Lung (tissue), 12 donors: ENCODE results near the gene PTPRN2. TPM values are rescaled to one million over a fixed set of nuclear protein-coding genes. Genes with fewer than 3 reads are reported as not detected.
"Not testable (repeated sequence)": the region's sequence is repeated elsewhere in the genome, so short reads cannot be mapped to it uniquely, and the experiment has no call there.

ENCODE experiments used
- ATAC-seq: fragments of 200-7000 bp; cut with Tn5 transposase; one replicate; pipeline ENCODE4 v1.9.1; 2020; ENCODE audit warnings: moderate number of reproducible peaks; ENCODE audit not compliant: insufficient read depth, low FRiP score
- DNase-seq, 3 donors: peaks; one replicate each; pipeline ENCODE4 v3.0.0-alpha.2; 2013 to 2017
- H3K27ac ChIP-seq, 2 donors: one replicate each; pipeline ENCODE4 v1.5.1; 2013; ENCODE audit warnings: mild to moderate bottlenecking in 2 of 2, moderate library complexity in 2 of 2, control low read depth in 1 of 2, inconsistent platforms in 1 of 2, low read depth in 1 of 2, low read length in 1 of 2
- H3K27me3 ChIP-seq, 3 donors: one replicate each; pipeline ENCODE4 v1.5.1; 2013; ENCODE audit warnings: low read length in 2 of 3; ENCODE audit not compliant: control insufficient read depth in 3 of 3, insufficient read depth in 3 of 3
- H3K36me3 ChIP-seq, 4 donors: one replicate each; pipeline ENCODE4 v1.5.1; 2013; ENCODE audit warnings: low read length in 4 of 4, mild to moderate bottlenecking in 1 of 4, moderate library complexity in 1 of 4; ENCODE audit not compliant: control insufficient read depth in 4 of 4, insufficient read depth in 4 of 4
- H3K4me1 ChIP-seq, 5 donors: one replicate each; pipeline ENCODE4 v1.5.1; 2013; ENCODE audit warnings: low read length in 5 of 5, mild to moderate bottlenecking in 2 of 5, moderate library complexity in 1 of 5; ENCODE audit not compliant: control insufficient read depth in 5 of 5, insufficient read depth in 5 of 5
- H3K4me3 ChIP-seq: one replicate; pipeline ENCODE4 v1.5.1; 2013; ENCODE audit warnings: mild to moderate bottlenecking, control low read depth, moderate library complexity
- H3K9ac ChIP-seq, 2 donors: one replicate each; pipeline ENCODE4 v1.5.1; 2013; ENCODE audit warnings: low read length in 2 of 2, control low read depth in 1 of 2; ENCODE audit not compliant: insufficient read depth in 1 of 2
- H3K9me3 ChIP-seq, 4 donors: one replicate each; pipeline ENCODE4 v1.5.1; 2013; ENCODE audit warnings: low read length in 3 of 4, mild to moderate bottlenecking in 1 of 4, moderate library complexity in 1 of 4; ENCODE audit not compliant: control insufficient read depth in 4 of 4, insufficient read depth in 3 of 4
- WGBS, 2 donors: extraction: QIAGEN DNeasy Blood & Tissue Kit; methylation state at CpG; one replicate each; pipeline ENCODE4 v1.1.7; 2013; 5-methylcytosine and 5-hydroxymethylcytosine counted together
- polyA plus RNA-seq, 2 donors: library from polyadenylated mRNA; stranded (reverse); fragments of 200-250 nt; gene quantifications; one replicate each; pipeline ENCODE4 v1.2.1, GENCODE V29; 2013
- total RNA-seq, 2 donors: library from RNA; depleted of rRNA in 1 of 2; stranded (reverse); fragments of >200 nt in 1 of 2; gene quantifications; one replicate each; pipeline ENCODE4 v1.2.1, GENCODE V29; 2014 to 2021
- TF ChIP-seq, protein P1 (sequence below): IDR thresholded peaks from 2 replicates; pipeline ENCODE4 v1.5.1; 2012; ENCODE audit warnings: mild to moderate bottlenecking; ENCODE audit errors: control extremely low read depth, extremely low read depth
- donor health status: control.
- donor health status: control.
- donor health status: Bipolar disorder and iron deficiency.
- donor health status: healthy.
- donor health status: DM: yes; HTN: yes; CAD: no.

PTPRN2 gene
- total and polyA plus RNA-seq, 4 donors = 2.1 to 7.4 (median 4.4) TPM

DNA sequence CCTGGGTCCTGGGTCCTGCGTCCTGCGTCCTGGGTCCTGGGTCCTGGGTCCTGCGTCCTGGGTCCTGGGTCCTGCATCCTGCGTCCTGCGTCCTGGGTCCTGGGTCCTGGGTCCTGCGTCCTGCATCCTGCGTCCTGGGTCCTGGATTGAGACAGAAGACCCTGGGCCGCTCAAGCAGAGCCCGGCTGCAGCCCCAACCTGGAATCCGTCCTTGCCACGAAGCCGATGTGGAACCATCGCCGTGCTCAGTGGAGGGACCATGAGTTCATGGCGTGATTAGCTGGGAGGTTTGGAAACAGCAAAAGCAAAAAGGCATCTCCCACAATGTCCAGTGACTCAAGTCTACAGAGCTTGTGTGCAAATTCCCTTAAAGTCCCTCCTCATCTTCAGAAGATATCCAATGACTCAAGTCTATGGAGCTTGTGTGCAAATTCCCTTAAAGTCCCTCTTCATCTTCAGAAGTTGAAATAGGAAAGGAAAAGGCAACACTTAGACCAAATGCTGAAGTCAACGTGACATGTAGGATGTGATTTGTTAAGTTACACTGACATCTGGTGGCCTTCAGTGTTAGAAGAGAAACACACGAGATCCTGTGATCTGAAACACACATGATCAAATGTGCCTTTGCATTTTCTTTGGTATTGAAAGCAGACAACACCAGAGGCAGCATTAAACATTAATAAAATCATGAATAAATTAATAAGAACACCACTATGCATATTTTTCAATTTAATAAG, 179.9 kb downstream of the PTPRN2 start:
- Histone ChIP-seq H3K4me3 (no peak overlapping the region), H3K27me3 (no peaks in the 10 kb centered on the region), H3K9ac (no peak overlapping the region), H3K9me3 (no peaks in the 10 kb centered on the region), H3K36me3 (no peaks in the 10 kb centered on the region), H3K27ac (no peak overlapping the region), H3K4me1 (no peaks in the 10 kb centered on the region)
- peak in 2 of 3 donors; percentile 85 to 88 for DNase-seq
- ATAC-seq = no peak
- WGBS, 2 donors = 76 to 78% methylated on average over 13 to 17 of the region's 17 CpGs
- TF ChIP-seq, protein P1, sequence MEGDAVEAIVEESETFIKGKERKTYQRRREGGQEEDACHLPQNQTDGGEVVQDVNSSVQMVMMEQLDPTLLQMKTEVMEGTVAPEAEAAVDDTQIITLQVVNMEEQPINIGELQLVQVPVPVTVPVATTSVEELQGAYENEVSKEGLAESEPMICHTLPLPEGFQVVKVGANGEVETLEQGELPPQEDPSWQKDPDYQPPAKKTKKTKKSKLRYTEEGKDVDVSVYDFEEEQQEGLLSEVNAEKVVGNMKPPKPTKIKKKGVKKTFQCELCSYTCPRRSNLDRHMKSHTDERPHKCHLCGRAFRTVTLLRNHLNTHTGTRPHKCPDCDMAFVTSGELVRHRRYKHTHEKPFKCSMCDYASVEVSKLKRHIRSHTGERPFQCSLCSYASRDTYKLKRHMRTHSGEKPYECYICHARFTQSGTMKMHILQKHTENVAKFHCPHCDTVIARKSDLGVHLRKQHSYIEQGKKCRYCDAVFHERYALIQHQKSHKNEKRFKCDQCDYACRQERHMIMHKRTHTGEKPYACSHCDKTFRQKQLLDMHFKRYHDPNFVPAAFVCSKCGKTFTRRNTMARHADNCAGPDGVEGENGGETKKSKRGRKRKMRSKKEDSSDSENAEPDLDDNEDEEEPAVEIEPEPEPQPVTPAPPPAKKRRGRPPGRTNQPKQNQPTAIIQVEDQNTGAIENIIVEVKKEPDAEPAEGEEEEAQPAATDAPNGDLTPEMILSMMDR = no peak

DNA sequence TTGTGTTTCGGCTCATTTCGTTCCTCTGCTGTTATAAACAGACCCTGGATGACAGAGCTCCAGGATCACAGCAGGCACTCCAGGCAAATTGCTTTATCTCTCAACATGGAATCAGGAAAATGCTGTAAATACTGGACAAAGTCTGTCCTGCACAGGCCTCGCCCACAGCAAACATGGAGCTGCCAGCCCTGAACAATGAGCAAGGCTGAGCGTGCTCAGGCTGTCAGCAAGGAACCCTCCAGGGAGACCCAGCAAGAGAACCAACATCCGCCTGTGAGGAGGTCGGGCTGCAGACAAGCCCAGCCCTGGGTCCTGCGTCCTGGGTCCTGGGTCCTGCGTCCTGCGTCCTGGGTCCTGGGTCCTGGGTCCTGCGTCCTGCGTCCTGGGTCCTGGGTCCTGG, 180.8 kb downstream of the PTPRN2 start:
- Histone ChIP-seq H3K27ac (no peak overlapping the region), H3K36me3 (no peaks in the 10 kb centered on the region), H3K9ac (no peak overlapping the region), H3K4me1 (no peaks in the 10 kb centered on the region), H3K4me3 (no peak overlapping the region), H3K9me3 (no peaks in the 10 kb centered on the region), H3K27me3 (no peaks in the 10 kb centered on the region)
- no peak for ATAC-seq
- 83 to 93% methylated on average over 11 of the region's 11 CpGs for WGBS, 2 donors
- TF ChIP-seq, protein P1 = no peak
- DNase-seq = no peak

DNA sequence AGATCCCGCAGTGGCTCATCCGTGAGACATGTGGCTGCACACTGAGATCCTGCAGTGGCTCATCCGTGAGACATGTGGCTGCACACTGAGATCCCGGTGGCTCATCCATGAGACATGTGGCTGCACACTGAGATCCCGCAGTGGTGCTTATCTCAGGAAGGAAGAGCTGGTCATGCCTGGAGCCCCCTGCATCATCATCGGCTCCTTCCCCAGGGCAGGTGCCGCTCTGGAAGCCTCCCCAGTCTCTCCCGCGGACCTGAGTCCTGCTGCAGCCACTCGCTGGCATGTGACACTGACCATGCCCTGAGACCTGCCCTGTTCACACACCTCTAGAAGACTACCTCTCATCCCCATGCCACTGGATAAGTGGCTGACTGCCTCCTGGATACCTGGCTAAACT, 181.3 kb downstream of the PTPRN2 start:
- TF ChIP-seq, protein P1 = no peak
- H3K9ac ChIP-seq = no peak overlapping the region
- ATAC-seq (no peak), DNase-seq (no peak)
- H3K4me1 ChIP-seq = no peaks in the 10 kb centered on the region
- H3K4me3 ChIP-seq = no peak overlapping the region
- H3K36me3 ChIP-seq = no peaks in the 10 kb centered on the region
- no peak overlapping the region for H3K27ac ChIP-seq
- 88 to 89% methylated on average over 10 of the region's 10 CpGs for WGBS, 2 donors
- no peaks in the 10 kb centered on the region for H3K9me3 ChIP-seq
- H3K27me3 ChIP-seq = no peaks in the 10 kb centered on the region

DNA sequence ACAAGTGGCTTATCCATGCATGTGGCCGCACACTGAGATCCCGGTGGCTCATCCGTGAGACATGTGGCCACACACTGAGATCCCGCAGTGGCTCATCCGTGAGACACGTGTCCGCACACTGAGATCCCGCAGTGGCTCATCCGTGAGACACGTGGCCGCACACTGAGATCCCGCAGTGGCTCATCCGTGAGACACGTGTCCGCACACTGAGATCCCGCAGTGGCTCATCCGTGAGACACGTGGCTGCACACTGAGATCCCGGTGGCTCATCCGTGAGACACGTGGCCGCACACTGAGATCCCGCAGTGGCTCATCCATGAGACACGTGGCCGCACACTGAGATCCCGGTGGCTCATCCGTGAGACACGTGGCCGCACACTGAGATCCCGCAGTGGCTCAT, 181.9 kb downstream of the PTPRN2 start:
- not testable (repeated sequence) for H3K9ac ChIP-seq, H3K9me3 ChIP-seq, H3K27ac ChIP-seq, H3K36me3 ChIP-seq, H3K4me1 ChIP-seq, H3K4me3 ChIP-seq, DNase-seq, ATAC-seq, H3K27me3 ChIP-seq
- 95 to 98% methylated on average over 30 of the region's 30 CpGs for WGBS, 2 donors
